ENCODE data around the gene CTDSPL2. TPM values are rescaled to one million over a fixed set of nuclear protein-coding genes. Genes with fewer than 3 reads are reported as not detected.

The CTDSPL2 gene
- total RNA-seq, 1 experiment from 2014 or later, result 98.0 TPM

DNA sequence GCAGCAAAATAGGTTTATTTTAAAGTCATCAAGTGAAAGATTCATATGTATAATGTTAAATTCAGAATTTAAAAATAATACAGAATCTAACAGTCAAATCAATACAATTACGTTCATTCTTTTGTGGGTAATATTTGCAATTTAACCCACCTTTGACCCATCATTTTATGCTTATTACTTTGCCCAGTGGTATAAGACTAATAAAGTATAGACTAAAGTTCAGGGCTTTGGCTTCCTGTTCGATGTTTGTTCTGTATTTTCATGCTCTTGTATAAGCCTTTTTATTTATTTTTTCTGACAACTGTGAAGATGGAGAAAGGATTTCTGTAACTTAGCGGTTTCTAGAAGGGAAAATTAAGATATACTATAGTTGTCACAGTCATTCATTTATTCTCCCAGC, 65.2 kb downstream of the CTDSPL2 start:
- intact Hi-C loops (cut with micrococcal nuclease), result no loop called here
- no peaks in the 10 kb centered on the region for H3K27me3 ChIP-seq (ENCODE audit: low read length)

DNA sequence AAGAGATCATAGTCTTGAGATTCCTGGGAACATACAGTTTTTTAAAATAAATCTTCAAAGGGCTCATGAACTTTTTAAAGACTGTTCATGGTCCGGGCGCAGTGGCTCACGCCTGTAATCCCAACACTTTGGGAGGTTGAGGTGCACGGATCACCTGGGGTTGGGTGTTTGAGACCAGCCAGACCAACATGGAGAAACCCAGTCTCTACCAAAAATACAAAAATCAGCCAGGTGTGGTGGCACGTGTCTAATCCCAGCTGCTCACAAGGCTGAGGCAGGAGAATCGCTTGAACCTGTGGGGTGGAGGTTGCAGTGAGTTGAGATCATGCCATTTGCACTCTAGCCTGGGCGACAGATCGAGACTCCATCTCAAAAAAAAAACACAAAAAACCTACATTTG, 68.1 kb downstream of the CTDSPL2 start:
- Histone ChIP-seq H3K27ac (ENCODE audit: low read length) (no peak overlapping the region), H3K9me2 (replicated peaks; ENCODE audit: low read length) (no peaks in the 10 kb centered on the region), H4K20me1 (ENCODE audit: low read length) (peaks cover 5% of the 10 kb centered on the region; the same call in 1 of the 2 replicates), H3K4me3 (ENCODE audit: low read length) (no peak overlapping the region), H3K4me2 (ENCODE audit: low read length) (no peak overlapping the region), H3K9ac (ENCODE audit: low read length) (no peak overlapping the region), H2AFZ (ENCODE audit: low read length) (no peak overlapping the region), H3K9me3 (ENCODE audit: low read length) (no peaks in the 10 kb centered on the region), H3K27me3 (ENCODE audit: low read length) (no peaks in the 10 kb centered on the region), H3F3A (ENCODE audit: low read length, unreplicated experiment) (peaks cover under 1% of the 10 kb centered on the region), H3K36me3 (ENCODE audit: low read depth, low read length) (peaks cover 33% of the 10 kb centered on the region), H3K79me2 (ENCODE audit: low read length) (peaks cover 12% of the 10 kb centered on the region), H3K4me1 (ENCODE audit: insufficient read depth, low read length) (peaks cover 9% of the 10 kb centered on the region; the same call in 1 of the 2 replicates)
- DNase-seq (no peak), ATAC-seq (no peak)
- CTCF ChIA-PET, result no interaction called here
- TF ChIP-seq, protein P1, sequence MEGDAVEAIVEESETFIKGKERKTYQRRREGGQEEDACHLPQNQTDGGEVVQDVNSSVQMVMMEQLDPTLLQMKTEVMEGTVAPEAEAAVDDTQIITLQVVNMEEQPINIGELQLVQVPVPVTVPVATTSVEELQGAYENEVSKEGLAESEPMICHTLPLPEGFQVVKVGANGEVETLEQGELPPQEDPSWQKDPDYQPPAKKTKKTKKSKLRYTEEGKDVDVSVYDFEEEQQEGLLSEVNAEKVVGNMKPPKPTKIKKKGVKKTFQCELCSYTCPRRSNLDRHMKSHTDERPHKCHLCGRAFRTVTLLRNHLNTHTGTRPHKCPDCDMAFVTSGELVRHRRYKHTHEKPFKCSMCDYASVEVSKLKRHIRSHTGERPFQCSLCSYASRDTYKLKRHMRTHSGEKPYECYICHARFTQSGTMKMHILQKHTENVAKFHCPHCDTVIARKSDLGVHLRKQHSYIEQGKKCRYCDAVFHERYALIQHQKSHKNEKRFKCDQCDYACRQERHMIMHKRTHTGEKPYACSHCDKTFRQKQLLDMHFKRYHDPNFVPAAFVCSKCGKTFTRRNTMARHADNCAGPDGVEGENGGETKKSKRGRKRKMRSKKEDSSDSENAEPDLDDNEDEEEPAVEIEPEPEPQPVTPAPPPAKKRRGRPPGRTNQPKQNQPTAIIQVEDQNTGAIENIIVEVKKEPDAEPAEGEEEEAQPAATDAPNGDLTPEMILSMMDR (conservative IDR thresholded peaks at IDR 0.05; ENCODE audit: low read depth, low read length), result no peak
- TF ChIP-seq EZH2 (IDR thresholded peaks at IDR 0.05; ENCODE audit: low read length, unreplicated experiment) (no peak), EZH2phosphoT487 (IDR thresholded peaks at IDR 0.05; ENCODE audit: borderline replicate concordance, low read length) (no peak)
- BruUV-seq (replicated peaks), result no TSS peak
- intact Hi-C loops (cut with micrococcal nuclease), result no loop called here
- POLR2A ChIA-PET (ENCODE audit: unreplicated experiment), result no interaction called here

More for the DNA sequence above, 65.2 kb downstream of the CTDSPL2 start:
- Histone ChIP-seq H4K20me1 (ENCODE audit: low read length) (peaks cover 10% of the 10 kb centered on the region), H3K27ac (ENCODE audit: low read length) (no peak overlapping the region), H3K4me1 (ENCODE audit: insufficient read depth, low read length) (peaks cover 28% of the 10 kb centered on the region), H3K36me3 (ENCODE audit: low read depth, low read length) (peaks cover 20% of the 10 kb centered on the region), H3K4me2 (ENCODE audit: low read length) (no peak overlapping the region), H3F3A (ENCODE audit: low read length, unreplicated experiment) (peaks cover 13% of the 10 kb centered on the region), H3K79me2 (ENCODE audit: low read length) (peaks cover 12% of the 10 kb centered on the region), H2AFZ (ENCODE audit: low read length) (no peak overlapping the region), H3K9me3 (ENCODE audit: low read length) (no peaks in the 10 kb centered on the region), H3K9ac (ENCODE audit: low read length) (no peak overlapping the region), H3K9me2 (replicated peaks; ENCODE audit: low read length) (no peaks in the 10 kb centered on the region), H3K4me3 (ENCODE audit: low read length) (no peak overlapping the region)
- ChIA-PET CTCF (interaction anchor here (0.5 kb wide), 1 partner anchor 57 kb away, joined by 3 read pairs; no protein-coding TSS in a partner anchor), POLR2A (ENCODE audit: unreplicated experiment) (no interaction called here)
- DNase-seq (no peak), ATAC-seq (no peak)
- BruUV-seq (replicated peaks), result no TSS peak
- no peak for TF ChIP-seq EZH2phosphoT487 (IDR thresholded peaks at IDR 0.05; ENCODE audit: borderline replicate concordance, low read length)

DNA sequence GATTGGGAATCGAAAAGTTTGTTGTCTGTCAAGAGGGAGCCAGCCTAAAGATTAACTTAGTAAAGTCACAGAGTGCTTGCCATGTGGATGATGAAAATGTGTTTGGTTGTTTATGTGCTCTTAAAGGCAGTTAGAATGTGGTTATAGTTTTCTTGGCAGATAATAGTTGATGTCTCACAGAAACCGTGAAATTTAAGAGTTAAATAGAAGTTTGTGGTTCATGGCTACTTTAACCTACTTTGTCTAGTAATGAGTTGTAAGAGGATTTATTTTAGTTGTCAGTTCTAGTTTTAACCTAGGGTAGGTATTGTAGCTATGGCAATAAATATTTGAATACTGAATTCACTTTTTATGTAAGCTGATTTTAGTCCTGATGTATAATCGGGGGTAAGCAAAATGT, 73.1 kb downstream of the CTDSPL2 start:
- DNase-seq, result no peak
- H3K36me3 ChIP-seq (ENCODE audit: low read depth, low read length), result peaks cover 36% of the 10 kb centered on the region
- CTCF ChIA-PET, result interaction anchor here (1.4 kb wide), 1 partner anchor 11 kb away, joined by 12 read pairs; no protein-coding TSS in a partner anchor

More for the DNA sequence above, 73.1 kb downstream of the CTDSPL2 start:
- Histone ChIP-seq H3K27me3 (ENCODE audit: low read length) (no peaks in the 10 kb centered on the region), H3K4me2 (ENCODE audit: low read length) (no peak overlapping the region), H3F3A (ENCODE audit: low read length, unreplicated experiment) (no peaks in the 10 kb centered on the region), H3K79me2 (ENCODE audit: low read length) (no peaks in the 10 kb centered on the region), H2AFZ (ENCODE audit: low read length) (no peak overlapping the region), H3K9me3 (ENCODE audit: low read length) (no peaks in the 10 kb centered on the region), H3K9ac (ENCODE audit: low read length) (no peak overlapping the region), H3K27ac (ENCODE audit: low read length) (no peak overlapping the region), H3K9me2 (replicated peaks; ENCODE audit: low read length) (no peaks in the 10 kb centered on the region), H4K20me1 (ENCODE audit: low read length) (no peaks in the 10 kb centered on the region), H3K4me3 (ENCODE audit: low read length) (no peak overlapping the region), H3K4me1 (ENCODE audit: insufficient read depth, low read length) (no peaks in the 10 kb centered on the region)
- intact Hi-C loops (cut with micrococcal nuclease), result loop anchor here (2.0 to 10.0 kb wide), 4 partner anchors 74 to 278 kb away; partner anchors contain the start of genes CTDSPL2 and GOLM2
- ATAC-seq, result no peak
- TF ChIP-seq EZH2 (IDR thresholded peaks at IDR 0.05; ENCODE audit: low read length, unreplicated experiment), result no peak
- TF ChIP-seq, protein P1 (conservative IDR thresholded peaks at IDR 0.05; ENCODE audit: low read depth, low read length), result no peak
- no peak for TF ChIP-seq EZH2phosphoT487 (IDR thresholded peaks at IDR 0.05; ENCODE audit: borderline replicate concordance, low read length)
- no TSS peak for BruUV-seq (replicated peaks)
- POLR2A ChIA-PET (ENCODE audit: unreplicated experiment), result no interaction called here
